HG02885 (cell line): ENCODE data around the gene CDKN2D.

ENCODE experiments used
- ATAC-seq: cut with Tn5 transposase; IDR thresholded peaks from one replicate; pipeline ENCODE4 v1.9.1; 2021; ENCODE audit warnings: mild to moderate bottlenecking; ENCODE audit not compliant: unreplicated experiment, poor library complexity

CDKN2D gene

DNA sequence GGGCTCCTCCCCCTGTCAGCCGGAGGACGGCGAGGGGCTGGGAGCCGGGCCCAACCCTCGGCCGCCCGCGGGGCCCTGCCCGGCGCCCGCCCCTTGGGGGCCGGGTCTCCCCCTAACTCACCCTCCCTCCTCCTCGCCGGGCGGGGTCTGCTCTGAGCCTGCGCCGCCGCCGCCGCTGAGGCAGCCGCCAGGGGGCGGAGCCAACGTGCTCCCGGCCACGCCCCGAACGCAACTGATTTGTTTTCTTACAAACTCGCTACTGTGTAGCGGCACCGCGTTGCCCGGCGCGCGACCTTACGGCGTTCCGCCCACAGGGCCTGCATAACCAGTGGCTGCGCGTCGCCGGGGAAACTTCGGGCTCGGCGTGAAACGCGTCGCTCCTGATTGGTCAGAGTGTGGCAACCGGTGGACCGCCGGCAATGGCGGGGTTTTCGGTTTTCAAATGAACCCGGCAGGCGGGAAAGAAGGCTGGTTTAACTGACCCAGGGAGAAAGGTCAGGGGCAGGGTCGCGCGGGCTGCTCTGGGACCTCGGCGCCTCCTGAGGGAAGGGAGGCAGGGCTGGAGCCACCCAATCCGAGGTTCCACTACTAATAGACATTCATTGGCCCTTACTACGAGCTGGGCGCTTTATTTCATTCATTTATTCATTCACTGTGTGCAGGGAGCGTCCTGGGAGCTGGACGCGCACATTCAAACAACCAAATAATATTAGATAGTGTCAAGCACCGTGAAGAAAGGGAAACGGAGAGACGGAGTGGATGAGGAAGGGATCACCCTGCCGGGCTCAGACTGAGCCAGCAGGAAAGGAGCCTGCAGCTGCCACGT lies at the start of gene CDKN2D:
CDKN2D (minus strand) TSS at position 154 of the 826 bp plus-strand sequence. CDS start 326 bp downstream, outside the sequence.
- ATAC-seq, result peak; percentile 66

DNA sequence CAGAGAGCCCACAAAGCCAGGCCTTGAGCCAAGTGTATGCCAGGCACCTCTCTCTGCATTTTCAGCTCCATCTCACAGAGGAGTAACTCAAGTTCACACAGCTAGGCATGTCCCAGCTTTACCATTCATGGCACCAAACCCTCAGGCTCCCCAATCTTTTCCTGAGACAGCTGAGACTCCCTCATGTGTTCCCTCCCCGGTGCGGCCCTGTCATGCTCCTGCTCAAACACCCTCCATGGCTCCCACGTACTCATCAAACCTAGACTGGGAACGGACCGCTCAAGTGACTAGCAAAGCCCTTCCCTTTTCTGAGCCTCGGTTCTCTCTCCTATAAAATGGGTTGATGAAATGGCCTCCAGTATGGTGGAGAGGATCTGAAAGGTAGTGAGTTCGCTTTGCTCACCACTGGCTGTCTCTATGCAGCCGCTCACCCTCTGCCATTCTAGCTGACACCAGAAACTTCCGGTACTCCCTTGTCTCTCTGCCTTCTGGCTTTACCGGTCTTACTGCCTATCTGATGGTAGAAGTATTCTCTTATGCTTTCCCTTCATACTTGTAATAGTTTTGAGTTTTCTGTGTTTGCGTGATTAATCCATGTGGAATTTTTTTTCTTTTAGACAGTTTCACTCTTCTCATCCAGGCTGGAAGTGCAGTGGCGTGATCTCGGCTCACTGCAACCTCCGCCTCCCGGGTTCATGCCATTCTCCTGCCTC lies 48.8 kb upstream of the CDKN2D start:
- no peak for ATAC-seq

DNA sequence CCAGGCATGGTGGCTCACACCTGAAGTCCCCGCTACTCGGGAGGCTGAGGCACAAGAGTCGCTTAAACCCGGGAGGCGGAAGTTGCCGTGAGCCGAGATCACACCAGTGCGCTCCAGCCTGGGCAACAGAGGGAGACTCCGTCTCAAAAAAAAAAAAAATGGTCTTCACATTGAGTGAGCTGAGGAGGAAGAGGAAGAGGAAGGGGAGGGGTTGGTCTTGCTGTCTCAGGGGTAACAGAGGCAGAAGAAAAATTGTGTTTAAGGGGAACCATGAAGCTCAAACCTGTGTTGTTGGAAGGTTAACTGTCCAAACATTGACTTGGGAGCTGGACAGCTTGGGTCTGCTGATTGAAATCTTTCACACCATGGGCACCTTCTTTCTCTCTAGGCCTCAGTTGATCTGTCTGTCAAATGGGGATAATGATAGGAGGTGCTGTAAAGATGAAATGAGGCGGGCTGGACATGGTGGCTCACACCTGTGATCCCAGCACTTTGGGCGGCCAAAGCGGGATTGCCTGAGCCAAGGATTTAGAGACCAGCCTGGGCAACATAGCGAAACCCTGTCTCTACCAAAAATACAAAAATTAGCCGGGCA lies 46.7 kb upstream of the CDKN2D start:
- no peak for ATAC-seq

DNA sequence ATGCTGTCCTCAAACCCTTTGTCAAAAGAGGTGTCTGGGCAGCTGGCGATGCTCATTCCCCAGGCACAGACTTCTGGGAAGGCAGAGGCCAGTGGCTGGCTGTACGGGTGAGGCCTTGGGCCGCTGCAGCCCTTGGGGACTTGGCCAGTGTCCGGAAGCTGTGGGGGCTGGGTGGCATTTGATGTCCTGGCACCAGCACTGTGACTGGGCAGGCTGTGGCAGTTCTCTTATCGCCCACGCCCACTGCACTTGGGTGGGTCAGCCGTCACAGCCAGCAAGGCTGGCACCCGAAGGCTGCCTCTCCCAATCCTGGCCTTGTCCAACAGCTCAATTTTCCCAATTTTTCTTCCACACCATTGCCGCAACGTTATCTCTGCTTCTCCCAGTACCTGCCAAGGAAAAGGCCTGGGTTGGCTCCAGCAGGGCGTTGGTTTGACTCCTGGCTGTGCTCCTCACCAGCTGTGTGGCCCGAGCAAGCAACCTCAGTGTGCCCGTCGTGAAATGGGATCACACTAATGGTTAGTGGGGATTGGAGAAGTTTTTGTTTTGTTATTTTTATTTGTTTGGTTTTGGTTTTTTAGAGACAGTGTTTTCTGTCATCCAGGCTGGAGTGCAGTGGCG lies 43.8 kb upstream of the CDKN2D start:
- no peak for ATAC-seq

DNA sequence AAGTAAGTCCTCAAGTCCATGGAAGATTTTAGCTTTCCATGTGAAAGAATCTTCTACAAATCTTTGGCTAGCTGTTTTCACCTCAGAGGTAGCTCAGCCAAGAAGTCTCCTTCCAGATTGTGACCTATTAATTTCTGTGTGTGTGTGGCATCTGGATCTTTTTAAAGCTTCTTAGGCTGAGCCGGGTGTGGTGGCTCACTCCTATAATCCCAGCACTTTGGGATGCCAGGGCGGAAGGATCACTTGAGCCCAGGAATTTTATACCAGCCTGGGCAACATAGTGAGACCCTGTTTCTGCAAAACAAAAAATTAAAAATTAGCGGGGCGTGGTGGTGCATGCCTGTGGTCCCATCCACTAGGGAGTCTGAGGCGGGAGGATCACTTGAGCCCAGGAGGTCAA lies 43.1 kb upstream of the CDKN2D start:
- no peak for ATAC-seq

DNA sequence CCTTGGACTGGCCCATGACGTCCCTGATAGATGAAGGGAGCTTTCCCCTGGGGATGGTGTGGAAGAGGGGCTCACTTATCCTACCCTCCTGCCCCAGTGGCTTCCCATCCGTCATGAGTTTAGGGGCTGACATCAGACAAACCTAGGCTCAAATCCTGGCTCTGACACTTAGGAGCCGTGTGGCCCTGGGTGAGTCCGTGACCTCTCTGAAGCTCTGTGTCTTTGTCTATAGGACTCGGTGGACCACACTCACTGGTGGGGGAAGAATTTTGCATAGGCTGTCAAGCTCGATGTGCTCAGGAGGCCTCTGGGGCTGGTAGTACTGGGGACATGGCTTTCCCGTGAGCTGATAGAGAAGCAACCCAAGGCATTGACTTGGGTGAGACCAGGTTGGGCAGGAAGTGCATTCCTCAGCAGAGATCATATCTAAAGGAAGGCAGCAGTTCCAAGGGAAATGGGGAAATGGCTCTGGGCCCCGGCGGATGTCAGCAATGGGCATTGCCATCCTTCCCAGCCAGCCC lies 35.7 kb upstream of the CDKN2D start:
- ATAC-seq, result no peak

DNA sequence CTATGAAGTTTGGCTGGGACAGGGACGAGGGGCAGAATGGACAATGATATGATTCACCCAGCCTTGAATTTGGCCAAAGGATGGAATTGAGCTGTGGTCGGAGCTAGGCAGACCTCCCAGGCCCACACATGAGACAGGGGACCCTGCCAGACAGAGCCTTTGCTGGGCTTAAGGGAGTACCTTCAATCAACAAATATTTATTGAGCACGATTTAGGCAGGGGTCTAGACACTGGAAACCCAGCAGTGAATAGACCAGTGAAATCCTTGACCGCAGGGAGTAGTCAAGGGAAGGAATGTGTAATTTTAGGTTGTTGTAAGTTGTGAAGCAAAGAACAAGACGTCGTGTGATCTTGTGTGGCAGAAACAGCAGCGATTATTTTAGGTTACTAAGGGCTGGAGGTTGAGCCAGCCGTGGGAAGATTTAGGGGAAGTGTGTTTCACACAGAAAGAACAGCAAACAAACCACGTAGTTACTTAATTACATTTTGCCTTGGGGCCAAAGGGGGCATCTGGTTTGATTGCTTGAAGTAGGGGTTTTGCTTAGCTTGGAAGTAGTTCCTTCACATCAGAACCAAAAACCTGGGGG lies 35.2 kb upstream of the CDKN2D start:
- no peak for ATAC-seq

DNA sequence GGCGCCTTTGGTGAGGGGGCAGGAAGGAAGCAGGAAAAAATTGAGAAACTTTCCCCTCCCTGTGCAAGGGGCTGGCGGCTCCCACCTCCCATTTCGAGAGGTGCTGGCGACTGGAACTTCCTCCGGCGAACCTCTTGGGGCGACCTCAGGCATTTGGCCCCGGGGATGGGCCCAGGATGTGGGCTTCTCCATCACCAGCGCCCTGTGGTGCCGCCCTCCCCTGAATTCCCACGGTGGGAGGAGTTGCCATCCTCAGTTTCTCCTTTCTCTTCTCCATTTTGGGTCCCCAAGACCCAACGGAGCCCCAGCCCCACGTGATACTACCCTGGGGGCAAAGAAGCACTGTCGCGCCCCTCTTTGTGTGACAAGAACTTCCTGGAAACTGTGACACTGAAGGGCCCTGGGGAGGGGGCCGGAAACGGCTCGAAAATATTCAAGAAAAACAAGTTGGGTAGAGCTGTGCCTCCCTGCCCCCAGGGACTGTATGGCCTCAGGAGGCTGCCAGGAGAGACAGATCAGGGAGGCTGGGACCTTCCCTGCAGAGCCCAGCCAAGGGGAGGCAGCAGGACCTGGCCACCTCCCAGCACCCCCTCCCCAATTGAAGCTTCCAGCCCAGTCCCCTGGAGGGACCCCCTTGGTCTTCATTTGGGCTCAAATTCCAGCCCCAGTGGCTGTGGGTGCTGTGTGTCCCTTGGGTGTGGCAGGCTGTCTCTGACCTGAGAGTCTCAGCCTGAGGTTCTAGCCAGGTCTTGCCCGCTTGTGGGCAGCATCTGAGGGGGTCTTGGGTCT lies 34.5 kb upstream of the CDKN2D start:
- peak; percentile 42 for ATAC-seq

DNA sequence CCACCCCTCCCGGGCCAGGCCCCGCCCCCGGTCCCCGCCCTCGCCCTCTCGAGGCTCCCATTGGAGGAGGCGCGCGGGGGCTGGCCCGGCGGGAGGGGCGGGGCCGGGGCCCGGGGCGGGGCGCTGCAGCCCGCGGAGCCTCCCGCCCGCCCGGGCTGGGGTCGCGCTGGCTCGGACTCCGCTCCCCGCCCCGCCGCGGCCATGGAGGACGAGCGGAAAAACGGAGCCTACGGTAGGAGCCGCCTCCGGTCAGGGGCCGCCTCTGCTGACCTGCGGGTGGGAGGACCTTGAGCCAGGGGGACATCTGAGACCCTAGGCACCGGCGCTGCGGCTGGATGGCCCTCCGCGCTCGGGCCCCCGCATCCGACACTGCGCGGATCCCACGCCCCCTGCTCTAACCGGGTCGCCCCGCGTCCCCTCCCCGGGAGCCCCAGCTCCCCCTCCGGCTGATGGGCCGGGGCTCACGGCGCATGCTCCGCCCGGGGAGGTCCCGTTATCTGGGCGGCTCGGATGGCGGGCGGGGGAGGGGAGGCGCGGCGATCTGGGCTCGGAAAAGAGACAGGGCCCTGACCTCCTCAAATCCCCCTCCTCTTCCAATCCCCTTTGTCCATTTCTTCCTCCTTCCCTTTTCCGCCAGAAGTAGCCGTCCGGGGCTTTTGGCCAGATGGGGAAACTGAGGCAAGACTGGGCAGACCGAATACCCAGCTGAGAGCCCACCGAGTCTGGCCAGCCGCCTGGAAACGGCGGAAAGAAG lies 33.7 kb upstream of the CDKN2D start:
- peak; percentile 70 for ATAC-seq

DNA sequence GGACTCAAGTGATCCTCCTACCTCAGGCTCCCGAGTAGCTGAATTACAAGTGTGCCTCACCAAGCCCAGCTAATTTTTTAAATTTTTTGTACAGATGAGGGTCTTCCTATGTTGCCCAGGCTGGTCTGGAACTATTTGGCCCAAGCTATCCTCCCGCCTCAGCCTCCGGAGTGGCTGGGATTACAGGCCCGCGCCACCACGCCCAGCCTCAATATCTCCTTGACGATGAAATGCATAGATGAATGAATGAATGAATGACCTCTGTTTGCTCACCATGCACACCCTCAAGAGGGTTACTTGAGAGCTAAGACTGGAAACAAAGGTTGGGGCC lies 33.2 kb upstream of the CDKN2D start:
- no peak for ATAC-seq

DNA sequence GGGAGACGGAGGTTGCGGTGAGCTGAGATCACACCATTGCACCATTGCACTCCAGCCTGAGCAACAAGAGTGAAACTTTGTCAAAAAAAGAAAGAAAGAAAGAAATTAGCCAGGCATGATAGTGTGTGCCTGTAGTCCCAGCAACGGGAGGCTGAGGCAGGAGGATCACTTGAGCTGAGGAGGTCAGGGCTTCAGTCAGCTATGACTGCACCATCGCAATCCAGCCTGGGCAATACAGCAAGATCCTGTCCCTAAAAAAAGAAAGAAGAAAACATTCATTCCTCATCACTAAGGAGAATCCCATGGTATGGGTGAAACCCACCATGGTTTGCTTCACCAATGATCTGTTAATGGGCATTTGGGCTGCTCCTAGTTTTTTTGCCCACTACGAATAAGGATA lies 31.4 kb upstream of the CDKN2D start:
- ATAC-seq, result no peak

DNA sequence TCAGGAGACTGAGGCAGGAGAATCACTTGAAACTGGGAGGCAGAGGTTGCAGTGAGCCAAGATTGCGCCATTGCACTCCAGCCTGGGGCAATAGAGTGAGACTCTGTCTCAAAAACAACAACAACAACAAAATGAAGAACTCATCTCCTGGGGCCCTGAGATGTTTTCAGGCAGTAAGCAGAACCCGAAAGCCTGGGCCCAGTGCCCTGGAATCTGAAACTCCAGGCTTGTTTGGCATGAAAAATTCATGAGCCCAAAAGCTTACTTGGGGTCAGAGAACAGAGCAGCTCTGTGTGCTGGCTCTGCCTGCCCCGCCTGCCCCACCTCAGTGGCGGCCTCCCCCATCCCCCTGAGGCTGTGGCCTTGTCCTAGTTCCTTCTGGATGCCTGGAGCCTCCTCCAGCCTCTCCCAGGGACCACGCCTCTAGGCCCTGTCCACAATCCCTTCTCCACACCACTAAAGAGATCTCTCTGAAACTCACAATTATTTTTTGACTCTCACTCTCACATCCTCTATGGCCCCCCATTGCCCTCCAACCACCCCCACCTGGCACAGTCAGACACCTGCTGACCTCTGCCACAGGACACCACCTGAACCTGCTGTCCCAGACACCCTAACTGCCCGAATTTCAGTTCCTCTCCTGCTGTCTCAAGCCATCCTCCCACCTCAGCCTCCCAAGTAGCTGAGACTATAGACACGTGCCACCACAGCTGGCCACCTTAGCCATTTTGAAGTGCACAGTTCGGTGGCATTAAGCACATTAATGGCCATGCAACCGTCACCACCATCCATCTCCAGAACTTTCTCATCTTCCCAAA lies 25.2 kb upstream of the CDKN2D start:
- no peak for ATAC-seq

DNA sequence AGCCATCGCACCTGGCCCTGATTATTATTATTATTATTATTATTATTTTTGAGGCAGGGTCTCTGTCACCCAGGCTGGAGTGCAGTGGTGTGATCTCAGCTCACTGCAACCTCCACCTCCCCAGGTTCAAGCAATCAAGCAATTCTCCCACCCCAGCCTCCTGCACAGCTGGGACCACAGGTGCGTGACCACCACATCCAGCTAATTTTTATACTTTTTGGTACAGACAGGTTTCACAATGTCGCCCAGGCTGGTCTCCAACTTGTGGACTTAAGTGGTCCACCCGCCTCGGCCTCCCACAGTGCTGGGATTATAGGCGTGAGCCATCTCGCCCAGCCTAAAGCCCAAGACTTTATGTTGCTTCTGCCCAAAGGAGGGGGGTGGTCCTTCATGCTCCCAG lies 24.4 kb upstream of the CDKN2D start:
- ATAC-seq, result no peak

DNA sequence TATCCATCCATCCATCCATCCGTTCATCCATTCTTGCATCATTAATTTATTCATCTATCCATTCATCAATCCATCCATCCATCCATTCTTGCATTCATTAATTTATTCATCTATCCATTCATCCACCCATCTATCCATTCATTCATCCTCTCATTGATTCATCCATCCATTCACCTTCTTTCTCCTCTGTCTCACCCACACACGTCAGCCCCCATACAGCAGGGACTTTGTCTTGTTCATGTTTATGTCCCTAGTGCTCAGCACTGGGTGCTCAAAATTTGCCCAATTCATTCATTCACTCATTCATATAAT lies 19.0 kb upstream of the CDKN2D start:
- ATAC-seq, result no peak

DNA sequence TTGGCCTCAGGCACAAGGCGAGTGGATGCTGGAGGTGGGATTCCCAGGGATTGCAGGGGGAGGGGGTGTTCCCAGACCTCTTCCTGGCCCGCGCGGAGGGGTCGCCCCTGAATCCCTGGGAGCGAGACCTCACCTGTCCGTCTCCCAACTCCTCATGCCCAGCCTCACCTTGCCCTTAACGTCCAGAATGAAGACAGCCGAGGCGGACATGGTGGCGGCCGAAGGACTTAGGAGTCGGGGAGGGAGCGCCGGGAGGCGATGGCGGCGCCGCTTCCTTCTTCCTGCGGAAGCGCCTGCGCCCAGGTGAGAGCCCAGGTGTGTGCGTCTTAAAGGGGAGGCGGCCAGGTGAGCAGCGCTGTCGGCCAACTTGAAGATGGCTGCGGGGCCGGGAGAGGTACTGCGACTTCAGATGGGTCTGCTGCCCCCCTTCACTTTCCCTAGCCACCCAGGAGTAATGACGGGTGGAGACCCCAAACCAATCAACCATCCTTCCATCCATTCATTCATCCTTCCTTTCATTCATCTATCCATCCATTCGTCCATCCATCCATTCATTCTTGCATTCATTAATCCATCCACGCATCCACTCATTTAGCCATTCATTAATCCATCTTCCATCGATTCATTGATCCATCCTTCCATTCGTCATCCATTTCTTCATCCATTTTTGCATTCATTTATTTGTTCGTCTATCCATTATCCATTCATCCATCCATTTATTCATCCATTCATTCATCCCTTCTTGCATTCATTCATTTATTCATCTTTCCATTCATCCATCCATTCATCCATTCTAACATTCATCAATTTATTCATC lies 18.5 kb upstream of the CDKN2D start, which contains the start of gene AP1M2:
AP1M2 (minus strand) TSS at position 291 of the 817 bp plus-strand sequence; CDS start at position 210, 81 bp downstream.
- no peak for ATAC-seq

DNA sequence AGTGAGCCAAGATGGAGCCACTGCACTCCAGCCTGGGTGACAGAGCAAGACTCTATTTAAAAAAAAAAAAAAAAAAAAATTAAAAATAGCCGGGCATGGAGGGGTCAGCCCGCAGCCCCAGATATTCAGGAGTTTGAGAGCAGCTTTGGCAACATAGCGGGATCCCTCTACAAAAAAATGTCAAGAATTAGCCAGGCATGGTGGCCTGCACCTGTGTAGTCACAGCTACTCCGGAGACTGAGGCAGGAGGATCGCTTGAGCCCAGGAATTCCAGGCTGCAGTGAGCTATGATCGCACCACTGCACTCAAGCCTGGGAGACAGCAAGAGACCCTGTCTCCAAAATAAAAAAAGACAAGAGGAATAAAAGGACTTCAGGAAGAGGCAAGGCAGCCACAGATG lies 17.6 kb upstream of the CDKN2D start:
- no peak for ATAC-seq

DNA sequence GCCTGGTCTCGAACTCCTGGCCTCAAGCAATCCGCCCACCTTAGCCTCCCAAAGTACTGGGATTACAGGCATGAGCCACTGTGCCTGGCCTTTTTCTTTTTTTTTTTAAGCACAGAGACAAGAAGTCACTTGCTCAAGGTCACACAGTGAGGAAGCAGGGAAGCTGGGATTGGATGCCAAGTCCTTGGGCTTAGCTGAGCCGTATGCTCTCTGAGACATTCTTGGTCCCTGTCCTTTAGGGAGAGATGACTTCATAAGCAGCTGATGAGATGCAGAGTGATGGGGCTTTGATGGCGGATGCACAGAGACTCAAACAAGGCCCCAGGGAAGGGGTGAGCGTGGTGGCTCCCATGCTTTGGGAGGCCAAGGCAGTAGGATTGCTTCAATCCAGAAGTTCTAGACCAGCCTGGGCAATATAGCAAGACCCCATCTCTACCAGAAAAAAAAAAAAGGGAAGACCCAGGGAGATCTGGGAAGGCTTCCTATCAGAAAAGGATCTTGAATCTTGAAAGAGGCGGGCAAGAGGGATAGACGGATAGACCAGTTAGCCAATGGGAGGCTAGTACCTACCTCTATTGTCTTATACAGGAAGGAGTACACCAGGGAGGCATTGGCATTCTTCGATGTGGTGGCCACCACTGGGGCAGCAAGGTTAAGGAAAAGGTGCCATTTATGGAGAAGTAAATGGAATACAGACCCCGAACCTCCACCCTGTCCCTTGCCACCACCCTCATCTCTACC lies 14.4 kb upstream of the CDKN2D start:
- ATAC-seq, result no peak
